NCI-H2081 treated with DMSO at 0.1 percent for 48 hours (cell line): ENCODE measurements around the gene FMO5.
"Not testable (repeated sequence)": the region's sequence is repeated elsewhere in the genome, so short reads cannot be mapped to it uniquely, and the experiment has no call there.

Source experiments
- DNase-seq: peaks from one replicate; lab custom pipeline; 2025; lab: John Stamatoyannopoulos, UW

The FMO5 gene

DNA sequence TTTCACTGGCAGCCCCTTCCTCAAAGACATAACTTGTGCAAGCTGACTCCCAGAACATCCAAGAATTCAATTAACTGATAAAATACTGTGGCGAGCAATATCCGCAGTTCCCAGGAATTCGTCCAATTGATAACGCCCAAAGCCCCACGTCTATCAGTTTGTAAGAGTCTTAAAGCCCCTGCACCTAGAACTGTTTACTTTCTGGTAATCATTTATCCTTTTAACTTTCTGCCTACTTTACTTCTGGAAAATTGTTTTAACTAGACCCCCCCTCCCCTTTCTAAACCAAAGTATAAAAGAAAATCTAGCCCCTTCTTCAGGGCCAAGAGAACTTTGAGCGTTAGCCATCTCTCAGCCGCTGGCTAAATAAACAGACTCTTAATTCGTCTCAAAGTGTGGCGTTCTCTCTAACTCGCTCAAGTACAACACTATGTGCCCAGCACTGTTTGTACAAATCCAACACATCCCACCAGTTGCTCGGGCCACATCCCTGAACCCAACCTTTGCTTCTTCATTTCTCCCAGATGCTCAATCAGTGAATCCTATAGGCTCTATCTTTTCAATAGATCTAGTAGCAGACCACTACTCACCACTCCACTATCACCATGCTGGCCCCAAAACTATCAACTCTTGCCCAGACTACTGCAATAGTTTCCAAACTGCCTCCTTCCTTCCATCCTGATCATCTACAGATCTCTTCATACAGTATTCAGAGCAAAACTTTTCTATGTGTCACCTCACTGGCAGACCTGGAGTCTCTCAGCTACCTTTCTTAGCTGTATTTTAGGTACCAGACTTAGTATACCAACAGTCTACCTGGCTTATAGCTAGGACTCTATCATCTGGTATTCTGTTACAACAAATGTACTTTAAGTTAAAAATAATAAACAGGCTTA is 14.0 kb upstream of the FMO5 start:
- no peak for DNase-seq

DNA sequence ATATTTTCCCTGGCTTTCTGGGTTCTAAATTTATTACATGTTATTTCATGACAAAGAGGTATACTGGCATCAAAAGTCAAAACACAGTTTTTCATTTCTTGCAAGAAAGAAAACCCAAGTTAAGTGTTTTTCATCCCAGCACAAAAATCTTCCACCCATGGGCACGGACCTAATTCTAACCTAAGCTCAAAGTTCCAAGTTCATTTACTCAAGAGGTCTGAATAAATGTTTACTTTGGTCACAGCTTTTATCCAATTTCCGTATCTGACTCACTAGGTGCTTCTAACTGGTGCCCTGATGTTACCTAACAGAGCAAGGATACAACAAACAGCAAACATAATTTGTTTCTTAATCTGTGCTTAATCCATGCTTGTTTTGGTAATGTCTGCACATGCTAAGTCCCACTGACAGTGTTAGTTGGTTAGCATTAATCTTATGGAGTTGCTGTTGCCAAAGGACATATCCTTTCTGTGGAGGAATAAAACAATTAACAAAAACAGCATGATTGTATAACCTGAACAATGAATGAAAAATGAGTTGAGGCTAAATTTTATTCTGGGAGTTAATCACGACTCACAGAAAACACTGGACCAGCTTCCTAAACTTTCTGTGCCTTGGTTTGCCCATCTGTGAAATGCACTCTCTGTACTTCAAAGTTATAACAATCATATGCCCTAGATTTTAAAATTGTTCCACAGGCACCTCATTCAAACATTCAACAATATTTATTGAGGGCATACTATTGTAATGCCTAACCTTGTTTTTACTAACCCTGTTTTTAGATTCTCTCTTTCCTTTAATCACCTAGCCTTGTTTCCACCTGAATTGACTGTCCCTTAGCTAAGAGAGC is 13.1 kb upstream of the FMO5 start:
- no peak for DNase-seq

DNA sequence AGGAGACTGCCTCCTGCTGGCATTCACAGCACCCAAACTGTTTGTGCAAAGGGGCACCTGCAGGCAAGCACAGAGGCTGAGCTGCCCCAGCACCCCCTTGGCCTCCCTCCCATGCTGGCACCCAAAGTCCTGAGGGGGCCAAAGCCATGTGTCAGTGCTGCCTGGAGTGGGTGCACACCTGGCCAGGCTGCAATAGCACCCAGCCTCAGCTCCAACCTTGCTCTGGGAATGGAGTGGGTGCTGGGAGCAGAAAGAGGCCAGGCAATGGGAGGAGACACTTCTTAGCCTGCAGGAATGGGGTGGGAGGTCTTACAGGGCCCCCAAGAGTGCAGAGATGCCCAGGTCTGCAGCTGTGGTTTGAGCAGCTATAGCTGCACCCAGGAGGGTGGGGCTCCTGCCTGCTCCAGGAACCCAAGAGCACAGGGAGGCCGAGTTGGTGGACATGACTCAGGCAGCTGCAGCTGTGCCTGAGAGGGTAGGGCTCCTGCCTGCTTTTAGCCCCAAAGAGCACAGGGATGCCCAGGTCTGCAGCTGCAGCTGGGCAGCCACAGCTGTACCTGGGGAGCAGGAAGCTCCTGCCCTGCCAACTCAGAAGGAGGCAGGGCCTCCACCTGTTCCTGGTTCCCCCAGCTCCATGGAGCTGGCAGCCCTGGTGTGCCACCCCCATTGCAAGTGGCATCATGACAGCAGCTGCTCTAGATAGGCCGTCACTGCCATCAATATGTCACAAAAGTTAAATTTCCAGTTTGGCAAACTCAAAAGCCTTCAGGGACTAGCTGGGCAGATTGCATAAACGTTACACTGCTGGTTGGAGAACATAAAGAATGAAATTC is 12.0 kb upstream of the FMO5 start:
- DNase-seq = no peak

DNA sequence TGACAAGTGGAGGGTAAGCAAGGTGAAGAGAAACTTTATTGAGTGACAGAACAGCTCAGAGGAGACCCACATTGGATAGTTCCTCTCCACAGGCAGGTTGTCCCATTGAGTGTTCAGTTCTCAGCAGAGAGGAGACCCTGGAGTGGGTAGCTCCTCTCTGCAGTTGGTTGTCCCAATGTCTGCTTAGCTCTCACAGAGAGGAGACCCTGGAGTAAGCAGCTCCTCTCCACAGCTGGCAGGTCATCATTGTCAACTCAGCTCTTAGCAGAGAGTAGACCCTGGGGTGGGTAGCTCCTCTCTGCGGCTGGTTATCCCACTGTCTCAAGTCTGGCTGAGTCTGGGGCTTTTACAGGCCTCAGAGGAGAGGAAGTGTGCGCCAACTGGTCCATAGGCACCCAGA is 11.3 kb upstream of the FMO5 start:
- no peak for DNase-seq

DNA sequence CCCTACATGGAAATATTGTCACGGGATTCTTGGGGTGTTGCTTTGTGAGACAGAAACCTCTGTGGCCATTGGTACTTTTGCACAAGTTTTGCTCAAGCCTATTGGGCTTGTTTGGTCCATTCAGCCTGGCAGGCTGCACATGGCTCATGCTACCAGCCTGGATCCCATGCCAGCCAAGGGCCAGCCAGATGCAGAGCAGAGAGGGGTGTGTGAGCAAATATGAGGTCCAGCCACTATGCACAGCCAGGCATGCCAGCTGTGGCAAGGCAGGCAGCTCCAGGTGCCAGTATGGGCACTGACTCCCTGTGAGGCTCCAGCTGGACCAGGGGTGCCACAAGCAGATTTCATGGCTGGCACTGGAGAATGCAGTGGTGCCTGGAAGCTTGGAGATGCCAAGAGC is 10.7 kb upstream of the FMO5 start:
- DNase-seq = no peak

DNA sequence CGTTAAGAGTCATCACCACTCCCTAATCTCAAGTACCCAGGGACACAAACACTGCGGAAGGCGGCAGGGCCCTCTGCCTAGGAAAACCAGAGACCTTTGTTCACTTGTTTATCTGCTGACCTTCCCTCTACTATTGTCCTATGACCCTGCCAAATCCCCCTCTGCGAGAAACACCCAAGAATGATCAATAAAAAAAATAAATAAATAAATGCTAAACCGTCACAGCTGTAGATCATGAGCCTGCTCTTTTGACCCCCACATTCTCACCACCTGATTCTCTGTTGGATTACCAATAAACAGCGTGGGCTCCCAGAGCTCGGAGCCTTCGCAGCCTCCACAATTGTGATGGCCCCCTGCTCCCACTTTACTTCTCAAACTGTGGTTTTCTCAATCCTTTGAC is 8.8 kb upstream of the FMO5 start:
- DNase-seq = not testable (repeated sequence)

DNA sequence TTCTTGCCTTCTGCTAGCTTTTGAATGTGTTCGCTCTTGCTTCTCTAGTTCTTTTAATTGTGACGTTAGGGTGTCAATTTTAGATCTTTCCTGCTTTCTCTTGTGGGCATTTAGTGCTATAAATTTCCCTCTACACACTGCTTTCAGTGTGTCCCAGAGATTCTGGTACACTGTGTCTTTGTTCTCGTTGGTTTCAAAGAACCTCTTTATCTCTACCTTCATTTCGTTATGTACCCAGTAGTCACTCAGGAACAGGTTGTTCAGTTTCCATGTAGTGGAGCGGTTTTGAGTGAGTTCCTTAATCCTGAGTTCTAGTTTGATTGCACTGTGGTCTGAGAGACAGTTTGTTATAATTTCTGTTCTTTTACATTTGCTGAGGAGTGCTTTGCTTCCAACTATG is 5.9 kb upstream of the FMO5 start:
- not testable (repeated sequence) for DNase-seq

DNA sequence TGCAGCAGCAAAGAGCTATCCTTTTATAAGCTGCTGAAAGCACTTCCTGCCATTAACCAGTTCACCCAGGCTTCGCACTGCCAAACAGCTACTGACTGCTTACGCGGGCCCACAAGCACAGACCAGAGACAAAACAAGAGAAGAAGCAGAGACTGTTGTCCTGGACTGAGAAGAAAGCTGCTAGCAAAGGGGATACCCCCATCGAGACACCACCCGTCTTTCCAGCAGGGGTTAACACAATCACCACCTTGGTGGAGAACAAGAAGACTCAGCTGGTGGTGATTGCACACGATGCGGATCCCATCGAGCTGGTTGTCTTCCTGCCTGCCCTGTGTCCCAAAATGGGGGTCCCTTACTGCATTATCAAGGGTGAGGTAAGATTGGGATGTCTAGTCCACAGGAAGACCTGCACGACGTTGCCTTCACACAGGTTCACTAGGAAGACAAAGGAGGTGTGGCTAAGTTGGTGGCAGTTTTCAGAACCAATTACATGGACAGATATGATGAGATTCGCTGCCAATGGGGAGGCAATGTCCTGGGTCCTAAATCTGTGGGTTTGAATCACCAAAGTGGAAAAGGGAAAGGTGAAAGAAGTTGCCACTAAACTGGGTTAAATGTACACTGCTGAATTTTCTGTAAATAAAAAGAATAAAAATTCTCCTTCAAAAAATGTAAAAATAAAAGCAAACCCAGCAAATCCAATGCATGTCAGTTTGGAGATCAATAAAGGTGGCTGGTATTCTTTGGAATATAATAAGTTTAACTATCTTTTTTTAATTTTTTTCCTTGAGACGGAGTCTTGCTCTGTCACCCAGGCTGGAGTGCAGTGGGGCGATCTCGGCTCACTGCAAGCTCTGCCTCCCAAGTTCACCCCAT is 1.2 kb downstream of the FMO5 start:
- DNase-seq = no peak

DNA sequence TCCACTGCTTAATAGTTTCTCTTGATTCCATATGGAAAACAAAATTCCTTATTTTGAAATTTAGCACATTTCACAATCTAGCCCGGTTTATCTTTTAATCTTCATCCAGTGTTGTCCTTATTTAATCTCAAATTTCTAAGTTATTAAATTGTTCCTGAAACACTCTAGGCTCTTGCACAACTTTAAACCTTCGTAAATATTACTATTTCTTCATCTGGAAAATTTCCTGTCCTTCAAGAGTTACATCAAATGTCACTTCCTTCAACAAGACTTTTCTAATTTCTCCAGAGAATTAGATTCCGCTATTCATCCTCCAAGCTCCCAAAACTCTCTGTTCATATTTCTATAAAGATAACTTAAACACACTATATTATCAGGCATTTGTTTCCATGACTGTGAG is 6.5 kb downstream of the FMO5 start:
- DNase-seq = no peak

DNA sequence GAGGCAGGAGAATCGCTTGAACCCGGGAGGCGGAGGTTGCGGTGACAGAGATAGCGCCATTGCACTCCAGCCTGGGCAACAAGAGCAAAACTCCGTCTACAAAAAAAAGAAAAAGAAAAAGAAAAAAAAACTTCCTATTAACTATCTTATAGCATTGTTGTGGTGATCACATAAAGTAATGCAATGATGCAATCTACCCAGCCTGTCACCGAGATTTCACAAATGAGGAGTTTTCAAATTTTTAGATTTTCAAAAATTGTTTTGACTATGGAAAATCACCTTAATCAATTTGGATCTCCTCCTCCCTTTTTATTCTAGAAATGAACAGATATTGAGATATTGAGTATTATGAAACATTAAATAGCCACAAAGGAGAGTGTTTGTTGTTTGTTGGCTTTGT is 8.0 kb downstream of the FMO5 start:
- DNase-seq = no peak

DNA sequence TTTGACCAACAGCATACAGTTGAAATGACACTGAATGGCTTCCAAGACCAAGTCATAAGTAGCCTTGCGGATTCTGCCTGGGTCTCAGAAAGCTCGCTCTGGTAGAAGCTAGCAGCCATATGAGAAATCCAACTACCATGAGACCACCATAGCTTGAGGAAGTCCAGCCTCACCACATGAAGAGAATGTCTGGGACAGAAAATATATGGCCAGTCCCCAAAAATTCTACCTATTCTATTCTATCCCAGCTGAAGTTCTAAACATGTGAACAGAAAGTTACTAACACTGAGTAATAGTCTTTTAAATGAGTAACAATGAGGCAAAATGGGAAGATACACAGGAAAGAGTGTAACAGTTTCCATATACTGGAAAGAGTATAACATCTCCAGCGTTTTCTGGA is 9.0 kb downstream of the FMO5 start:
- no peak for DNase-seq

DNA sequence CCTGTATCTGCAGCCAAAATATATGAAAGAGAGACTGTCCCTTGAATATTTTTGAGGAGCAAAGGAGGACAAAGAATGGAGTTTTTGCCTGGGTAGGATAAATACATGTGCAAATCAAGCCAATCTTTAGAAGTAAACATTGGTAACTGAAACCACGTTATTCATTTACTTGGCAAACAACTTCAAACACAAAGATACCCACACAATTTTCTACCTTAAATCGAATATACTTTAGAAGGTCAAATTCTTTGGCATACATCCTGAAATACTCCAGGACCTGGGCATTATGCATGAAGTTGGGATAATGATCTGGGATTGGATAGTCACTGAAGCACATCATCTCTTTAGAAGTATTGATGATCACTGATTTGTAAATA is 9.6 kb downstream of the FMO5 start:
- no peak for DNase-seq

DNA sequence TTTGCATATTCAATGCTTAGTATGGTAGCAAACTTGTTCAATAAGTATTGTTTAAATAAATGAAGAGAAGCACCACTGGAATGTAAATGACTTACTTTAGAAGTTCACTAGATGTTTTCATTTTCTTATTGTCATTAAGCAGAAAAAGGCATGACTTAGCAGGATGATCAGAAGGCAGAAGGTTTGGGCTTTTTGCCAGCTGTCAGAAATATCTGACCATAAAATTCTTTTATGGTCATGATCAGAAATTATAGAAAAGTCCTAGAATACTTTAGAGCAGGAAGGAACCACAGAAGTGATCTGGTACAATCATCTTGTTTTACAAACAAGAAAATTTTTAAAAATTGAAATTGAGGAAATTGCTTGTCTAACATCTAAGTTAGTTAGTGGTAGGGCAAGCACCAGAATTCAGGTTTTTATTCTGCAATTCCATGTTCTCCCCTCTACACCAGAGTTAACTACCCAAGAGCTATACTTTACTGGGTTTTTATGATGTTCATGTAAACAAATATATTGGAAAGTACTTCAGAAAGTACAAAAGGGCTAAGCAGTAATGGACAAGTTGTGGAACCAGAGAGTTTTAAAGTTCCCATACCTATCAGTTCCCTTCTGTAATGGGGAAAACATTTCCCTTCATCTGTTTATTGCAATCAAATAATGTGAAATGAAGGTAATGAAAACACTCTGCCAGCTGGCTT is 10.1 kb downstream of the FMO5 start:
- DNase-seq = no peak

DNA sequence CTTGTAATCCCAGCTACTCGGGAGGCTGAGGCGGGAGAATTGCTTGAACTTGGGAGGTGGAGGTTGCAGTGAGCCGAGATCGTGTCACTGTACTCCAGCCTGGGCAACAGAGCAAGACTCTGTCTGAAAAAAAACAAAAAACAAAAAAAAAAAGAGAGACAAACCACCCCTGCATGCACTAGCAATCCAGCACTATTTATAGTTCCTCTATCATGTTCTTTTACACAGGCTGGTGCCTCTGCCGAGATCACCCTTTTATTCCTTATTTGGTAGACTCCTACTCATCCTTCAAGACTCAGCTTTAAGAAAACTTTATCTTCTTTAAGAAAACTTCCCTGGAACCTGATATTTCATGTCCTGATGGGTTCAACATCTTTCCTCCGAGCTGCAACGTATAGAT is 10.8 kb downstream of the FMO5 start:
- no peak for DNase-seq

DNA sequence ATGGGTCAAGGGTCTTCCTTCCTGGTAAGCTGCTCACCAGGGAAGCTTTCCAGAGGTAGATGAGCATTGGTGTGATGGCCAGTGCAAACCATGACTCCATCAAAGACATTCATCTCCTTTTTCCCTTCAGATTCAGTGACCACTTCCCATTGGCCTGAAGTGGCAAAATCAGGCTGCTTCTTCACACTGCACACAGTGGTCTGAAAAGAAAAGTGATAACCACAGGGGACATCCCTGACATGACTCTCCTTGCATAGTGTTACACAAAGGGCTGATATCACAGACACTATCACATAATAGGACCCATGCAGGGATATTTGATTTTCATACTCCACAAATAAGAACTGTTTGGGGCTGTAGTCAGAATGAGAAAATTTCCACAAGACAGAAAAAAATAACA is 11.9 kb downstream of the FMO5 start:
- no peak for DNase-seq

DNA sequence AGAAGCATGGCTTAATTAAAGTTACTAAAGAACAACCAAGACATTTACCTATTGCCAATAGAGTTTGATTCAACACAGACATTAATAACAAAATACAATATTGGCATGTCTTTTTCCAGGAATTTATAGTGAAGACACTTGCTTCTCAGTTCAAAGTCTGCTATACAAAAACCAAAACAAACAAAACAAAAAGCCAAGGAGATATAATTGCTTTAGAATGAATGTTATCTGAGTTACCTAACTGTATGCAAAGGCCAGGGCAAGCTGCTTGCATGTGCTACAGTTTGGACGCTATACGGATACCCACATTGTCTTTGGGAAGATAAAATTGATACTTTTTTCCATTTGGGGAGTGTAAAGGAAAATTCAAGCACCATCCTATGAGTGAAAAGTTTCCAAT is 13.6 kb downstream of the FMO5 start:
- no peak for DNase-seq

DNA sequence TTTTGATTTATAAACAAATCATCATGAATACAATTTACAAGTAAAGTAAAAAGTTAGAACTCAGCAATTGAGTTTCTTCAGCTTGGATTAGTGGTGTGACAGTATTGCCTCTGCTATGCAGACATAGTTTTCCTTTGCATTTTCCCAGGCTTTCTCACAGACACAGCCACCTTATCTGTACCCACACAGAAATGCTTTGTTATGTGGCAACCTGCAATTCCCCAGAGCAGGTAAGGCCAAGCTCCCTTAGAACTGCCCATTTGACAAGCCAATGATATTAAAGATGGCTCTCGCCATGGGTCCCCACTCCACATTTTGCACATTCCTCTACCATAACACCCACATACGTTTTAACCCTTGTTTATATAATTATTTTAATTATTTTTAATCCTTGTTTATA is 14.2 kb downstream of the FMO5 start:
- DNase-seq = no peak

DNA sequence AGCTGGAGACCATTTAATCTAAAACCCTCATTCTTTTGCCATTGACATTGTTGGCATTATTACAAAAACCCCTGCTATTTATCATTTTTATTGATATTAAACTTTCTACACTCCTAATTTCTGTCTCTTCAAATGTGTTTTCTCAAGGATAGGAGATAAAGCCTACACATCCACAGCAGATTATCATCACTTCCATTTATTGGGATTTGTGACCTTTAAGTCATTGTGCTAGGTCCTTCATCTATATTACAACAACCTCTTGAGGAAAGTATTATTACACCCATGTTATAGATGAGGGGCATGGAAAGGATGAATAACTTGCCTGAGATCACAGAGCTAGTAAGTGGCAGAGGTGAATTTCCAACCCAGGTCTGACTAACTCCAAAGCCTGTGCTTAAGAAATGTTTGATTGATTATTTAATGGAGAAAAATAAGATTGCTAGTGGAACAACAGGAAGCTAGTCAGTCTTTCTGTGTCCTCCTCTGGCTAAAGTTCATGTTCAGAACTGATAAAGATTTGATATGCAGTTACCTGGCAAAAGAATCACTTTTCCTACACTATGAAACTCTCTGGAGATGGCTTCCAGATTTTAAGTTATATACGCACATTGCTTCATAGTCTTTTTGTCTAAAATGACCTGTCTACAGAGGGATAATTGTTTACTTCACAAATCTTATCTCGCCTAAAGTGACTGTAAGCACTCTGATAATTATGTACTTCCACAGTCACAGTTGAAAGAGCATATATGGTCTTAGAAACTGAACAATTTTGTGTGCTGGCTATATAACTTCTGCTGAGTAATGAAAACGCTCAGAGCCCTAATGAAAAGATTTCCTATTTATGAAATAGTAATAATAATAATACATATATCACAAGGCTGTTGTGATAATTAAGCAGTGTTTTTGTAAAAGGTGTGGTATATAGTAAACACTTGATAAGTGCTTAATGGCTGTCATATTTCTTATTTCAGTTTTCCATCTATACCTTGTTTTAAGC is 15.0 kb downstream of the FMO5 start:
- DNase-seq = no peak

DNA sequence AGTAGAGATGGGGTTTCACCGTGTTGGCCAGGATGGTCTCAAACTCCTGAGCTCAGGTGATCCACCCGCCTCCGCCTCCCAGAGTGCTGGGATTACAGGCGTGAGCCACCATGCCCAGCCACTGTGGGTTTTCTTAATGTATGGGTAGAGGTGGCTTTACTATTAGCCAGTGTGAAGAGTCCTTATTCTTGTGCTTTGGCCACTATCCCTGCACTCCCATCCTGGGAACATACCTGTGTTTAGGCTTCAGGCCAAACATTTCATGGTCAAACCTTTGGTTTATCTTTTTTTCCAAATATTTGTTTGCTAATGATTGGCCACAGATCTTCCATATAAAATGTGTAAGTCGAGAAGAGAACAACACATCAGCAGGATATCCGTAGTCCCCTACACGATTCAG is 16.5 kb downstream of the FMO5 start:
- DNase-seq = no peak

DNA sequence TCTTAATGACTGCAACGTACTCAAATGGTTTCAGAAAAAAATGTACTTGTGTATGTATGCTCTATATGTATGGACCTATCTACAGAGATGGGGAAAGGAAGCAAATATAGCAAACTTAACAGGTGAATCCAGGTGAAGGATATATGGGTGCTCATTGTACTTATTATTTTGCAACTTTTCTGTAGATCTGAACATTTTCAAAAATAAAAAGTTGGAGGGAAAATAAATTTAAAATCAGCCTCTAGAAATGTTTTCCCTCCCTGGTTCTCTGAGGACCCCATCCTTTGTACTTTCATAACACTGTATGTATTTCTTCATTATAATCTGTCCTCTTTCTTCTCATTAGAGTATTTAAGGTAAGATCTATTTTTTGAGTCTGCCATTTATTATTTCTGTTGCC is 17.9 kb downstream of the FMO5 start:
- DNase-seq = no peak
